Measurements from ENCODE around the gene LPCAT1.
"Not testable (repeated sequence)": the region's sequence is repeated elsewhere in the genome, so short reads cannot be mapped to it uniquely, and the experiment has no call there.

Gene LPCAT1

GRCh38 chr5:1442222-1443145 lies 81.3 kb downstream of the LPCAT1 start:
- no peak for DNase-seq (ENCODE audit: low read depth)

GRCh38 chr5:1441166-1441865 lies 82.4 kb downstream of the LPCAT1 start:
- no peak for DNase-seq (ENCODE audit: low read depth)

DNA sequence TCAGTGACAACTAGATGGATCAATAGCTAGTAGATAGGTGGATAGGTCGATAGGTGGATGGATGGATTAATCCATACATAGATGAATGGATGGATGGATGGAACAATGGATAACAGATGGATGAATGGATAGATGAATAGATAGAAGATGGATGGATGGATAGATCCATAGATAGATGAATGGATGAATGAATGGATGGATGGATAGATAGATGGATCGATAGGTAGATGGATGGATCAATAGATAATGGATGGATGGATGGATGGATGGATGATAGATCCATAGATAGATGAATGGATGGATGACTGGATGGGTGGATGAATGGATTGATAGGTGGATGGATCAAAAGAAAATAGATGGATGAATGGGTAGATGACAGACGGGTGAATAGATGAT lies 83.7 kb downstream of the LPCAT1 start:
- DNase-seq (ENCODE audit: low read depth), result no peak

DNA sequence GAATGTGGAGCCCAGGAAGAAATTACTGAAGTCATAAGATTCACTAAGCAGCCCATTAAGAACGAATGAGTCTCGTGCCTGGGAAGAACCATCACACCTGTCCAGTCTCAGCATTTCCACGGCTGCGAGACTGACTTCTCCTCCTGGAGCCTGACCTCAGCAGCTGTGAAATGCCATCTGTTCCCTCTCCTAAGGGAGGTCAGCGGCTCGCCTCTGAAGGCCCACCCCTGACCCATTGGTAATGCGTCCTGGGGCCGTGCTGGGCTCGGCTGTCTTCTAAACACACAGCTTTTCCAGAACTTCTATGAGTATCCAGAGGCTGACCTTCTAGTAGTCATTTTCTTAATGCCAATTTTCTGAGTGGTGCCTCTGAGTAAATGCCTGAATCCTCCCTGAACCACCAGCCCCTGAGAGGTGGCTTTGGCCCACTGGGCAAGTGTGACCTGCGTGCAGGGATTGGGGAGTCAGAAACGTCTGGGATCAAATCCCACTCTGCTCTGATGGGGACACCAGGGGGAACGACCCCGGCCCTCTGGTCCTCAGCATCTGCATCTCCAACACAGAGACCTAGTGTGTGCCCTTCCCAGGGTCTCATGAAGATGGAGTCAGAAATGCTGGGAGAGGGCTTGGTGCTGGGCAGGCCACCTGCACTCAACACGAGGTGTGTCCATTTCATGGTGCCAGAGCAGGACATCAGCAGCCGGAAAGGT lies 84.2 kb downstream of the LPCAT1 start:
- no peak for DNase-seq (ENCODE audit: low read depth)

GRCh38 chr5:1438871-1439270 lies 84.9 kb downstream of the LPCAT1 start:
- DNase-seq (ENCODE audit: low read depth), result no peak

- no peak for DNase-seq (ENCODE audit: low read depth)
Observed at GRCh38 chr5:1437876-1438559, 85.7 kb downstream of the LPCAT1 start.

- DNase-seq (ENCODE audit: low read depth), result peak; percentile 6
Observed at GRCh38 chr5:1437226-1437829, 86.4 kb downstream of the LPCAT1 start.

- no peak for DNase-seq (ENCODE audit: low read depth)
Observed at GRCh38 chr5:1436681-1437080, 87.1 kb downstream of the LPCAT1 start.

GRCh38 chr5:1436036-1436435 lies 87.7 kb downstream of the LPCAT1 start:
- DNase-seq (ENCODE audit: low read depth), result no peak

DNA sequence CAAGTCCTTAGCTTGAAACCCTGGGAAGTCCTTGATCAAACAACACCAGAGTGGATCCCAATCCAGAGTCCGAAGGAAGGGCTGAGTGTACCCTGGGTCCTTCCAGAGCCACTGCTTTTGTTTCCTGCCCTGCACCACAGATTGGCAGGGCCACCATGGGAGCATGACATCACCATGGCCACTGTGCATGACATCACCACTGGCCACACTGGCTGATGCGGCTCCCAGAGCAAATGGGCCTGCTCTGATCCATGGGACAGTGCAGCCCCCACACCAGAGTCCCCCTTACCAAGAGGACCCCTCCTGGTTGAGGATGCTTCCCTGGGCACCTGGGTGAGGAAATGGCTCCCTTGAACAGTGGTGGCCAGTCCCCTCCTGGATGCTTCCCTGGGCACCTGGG lies 88.4 kb downstream of the LPCAT1 start:
- no peak for DNase-seq (ENCODE audit: low read depth)

DNA sequence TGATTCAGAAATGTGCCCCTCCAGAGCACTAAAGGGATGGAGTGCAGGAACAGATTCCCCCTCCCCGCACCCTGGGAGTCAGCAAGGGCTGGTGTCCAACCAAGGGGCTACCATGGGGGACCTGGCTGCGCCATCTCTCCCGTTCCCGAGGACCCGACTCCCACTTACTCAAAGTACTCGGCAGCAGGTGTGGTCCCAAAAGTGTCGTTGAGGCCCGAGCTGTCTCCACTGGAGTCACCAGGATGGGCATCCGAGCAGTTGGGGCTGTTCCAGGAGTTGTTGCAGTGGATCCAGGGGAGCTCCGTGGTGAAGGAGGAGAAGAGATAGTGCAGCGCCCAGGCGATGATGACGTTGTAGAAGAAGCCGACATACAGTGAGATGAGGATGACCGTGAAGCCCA lies 91.5 kb downstream of the LPCAT1 start:
- DNase-seq (ENCODE audit: low read depth), result no peak

DNA sequence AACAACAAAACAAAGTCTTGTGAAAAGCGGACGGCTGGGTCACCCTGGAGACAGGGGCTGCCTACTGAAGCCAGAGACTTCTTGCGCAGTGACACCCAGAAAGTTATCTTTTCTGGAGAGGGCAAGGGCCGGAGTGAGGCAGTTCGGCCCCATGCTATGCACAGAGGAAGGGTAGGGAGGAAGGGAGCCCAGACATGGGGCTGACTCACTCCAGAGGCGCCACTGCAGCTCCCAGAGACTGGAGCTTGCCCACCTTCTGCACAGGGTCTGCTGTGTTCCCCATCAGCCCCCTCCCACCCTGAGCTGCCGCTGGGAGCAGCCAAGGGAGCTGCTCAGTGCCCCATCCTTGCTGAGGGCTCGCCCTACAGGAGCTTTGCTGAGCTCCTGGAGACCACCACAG lies 91.9 kb downstream of the LPCAT1 start:
- DNase-seq (ENCODE audit: low read depth), result no peak

- no peak for DNase-seq (ENCODE audit: low read depth)
Observed at GRCh38 chr5:1431021-1431811, 92.5 kb downstream of the LPCAT1 start.

DNA sequence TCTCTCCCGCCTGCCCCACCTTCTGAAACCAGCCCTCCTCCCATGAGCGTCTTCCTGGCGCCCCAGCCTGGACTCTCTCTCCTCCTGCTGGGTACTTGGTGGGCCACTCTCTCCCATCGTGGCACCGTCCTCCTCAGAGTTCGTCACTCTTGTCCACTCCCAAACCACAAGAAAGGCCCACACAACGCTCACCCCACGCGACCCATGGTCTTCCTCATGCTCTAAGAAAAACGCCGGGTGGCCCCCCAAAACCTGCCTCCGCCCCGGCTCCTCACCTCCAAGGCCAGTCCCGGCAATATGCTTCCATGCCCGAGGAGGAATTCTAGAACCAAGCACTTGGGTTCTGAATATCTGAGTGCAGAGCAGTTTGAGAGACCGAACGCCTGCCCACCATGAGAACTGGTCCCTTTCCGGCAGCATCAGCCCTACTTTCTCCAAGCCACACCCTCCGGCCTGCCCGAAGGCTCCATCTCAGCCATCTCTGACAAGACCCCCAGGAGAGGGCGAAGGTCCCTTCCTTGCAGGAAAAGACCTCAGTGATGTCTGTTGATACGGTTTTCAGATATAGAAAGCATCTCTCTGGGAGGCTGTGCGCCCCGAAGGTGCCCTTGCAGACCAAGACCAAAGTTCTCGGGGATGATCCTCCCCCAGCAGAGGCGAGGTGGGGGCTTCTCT lies 93.5 kb downstream of the LPCAT1 start:
- no peak for DNase-seq (ENCODE audit: low read depth)

- DNase-seq (ENCODE audit: low read depth), result no peak
Observed at GRCh38 chr5:1429496-1429895, 94.3 kb downstream of the LPCAT1 start.

- DNase-seq (ENCODE audit: low read depth), result no peak
Observed at GRCh38 chr5:1429066-1429465, 94.7 kb downstream of the LPCAT1 start.

DNA sequence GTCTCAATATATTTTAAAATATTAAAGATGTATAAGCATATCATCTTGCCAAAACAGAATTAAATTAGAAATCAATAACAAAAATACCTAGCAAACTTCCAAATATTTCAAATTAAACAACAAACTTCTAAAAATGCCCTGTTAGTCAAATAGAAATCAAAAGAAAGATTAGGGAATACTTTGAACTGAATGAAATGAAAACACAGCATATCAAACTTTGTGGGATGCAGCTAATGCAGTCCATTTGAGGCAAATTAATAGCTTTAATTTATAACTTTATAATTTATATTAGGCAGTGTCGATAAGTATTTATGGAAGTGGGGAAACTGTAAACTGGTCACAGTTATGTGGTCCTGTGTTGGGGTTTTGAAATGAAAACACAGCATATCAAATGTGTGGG lies 95.7 kb downstream of the LPCAT1 start:
- no peak for DNase-seq (ENCODE audit: low read depth)

GRCh38 chr5:1424716-1425115 lies 99.0 kb downstream of the LPCAT1 start:
- DNase-seq (ENCODE audit: low read depth), result no peak

DNA sequence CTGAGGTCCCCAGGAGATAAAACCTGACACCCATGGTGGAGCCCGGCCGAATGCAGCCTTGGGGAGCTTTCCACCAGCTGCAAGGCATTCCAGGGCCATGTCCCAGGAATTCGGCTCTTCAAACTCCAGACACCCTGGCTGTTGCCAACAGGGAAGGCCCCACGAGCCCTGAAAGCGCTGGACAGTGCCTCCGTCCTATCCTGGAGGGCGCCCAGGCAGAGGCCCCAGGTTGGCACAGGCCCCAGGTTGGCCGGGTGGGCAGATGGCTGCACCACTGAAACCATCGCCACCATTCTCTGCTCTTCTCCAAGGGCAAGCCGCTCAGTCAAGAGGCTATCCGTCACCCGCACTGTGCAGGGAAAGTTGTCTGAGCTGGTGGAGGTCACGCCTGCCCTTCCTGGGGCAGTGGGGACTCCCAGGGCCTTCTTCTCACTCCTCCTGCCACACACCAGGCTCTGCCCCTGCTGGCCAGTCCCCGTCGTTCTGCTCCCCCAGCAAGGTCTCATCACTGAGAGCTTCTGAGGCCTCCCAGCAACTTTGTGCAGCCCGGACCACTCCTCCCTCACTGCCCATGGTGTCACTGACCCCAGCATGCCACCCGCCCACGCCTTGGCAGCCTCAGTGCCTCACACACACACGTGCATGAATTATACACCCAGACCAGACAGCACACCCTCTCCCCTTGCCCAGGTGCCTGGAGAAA lies 99.7 kb downstream of the LPCAT1 start:
- no peak for DNase-seq (ENCODE audit: low read depth)

DNA sequence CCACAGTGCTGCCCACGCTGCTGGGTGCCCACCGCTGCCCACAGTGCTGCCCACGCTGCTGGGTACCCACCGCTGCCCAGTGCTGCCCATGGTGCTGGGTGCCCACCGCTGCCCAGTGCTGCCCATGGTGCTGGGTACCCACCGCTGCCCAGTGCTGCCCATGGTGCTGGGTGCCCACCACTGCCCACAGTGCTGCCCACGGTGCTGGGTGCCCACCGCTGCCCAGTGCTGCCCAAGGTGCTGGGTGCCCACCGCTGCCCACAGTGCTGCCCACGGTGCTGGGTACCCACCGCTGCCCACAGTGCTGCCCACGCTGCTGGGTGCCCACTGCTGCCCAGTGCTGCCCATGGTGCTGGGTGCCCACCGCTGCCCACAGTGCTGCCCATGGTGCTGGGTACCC lies 101.2 kb downstream of the LPCAT1 start:
- not testable (repeated sequence) for DNase-seq (ENCODE audit: low read depth)
